SK-N-SH (cell line): ENCODE results near the gene TSBP1. TPM values are rescaled to one million over a fixed set of nuclear protein-coding genes. Genes with fewer than 3 reads are reported as not detected.

ENCODE experiments used
- CTCF ChIA-PET: fragments of 300-600, 350-600 bp; formaldehyde crosslinking; extraction: SDS; loops from one replicate; lab custom pipeline; 2021; lab: Yijun Ruan, JAX
- POLR2A ChIA-PET: fragments of 350-600 bp; sonication (Branson Sonifier 250); formaldehyde crosslinking; extraction: SDS; loops from one replicate; lab custom pipeline; 2020; ENCODE audit warnings: antibody characterized with exemption, inconsistent platforms; lab: Yijun Ruan, JAX
- DNase-seq: peaks from one replicate; pipeline ENCODE4 v3.0.0; 2012
- H2AFZ ChIP-seq: fragments of 200-600 bp; sonication (generic); 2 replicates; pipeline ENCODE4 v1.8.1; 2016; ENCODE audit warnings: antibody characterized with exemption, mild to moderate bottlenecking, low read depth
- H3F3A ChIP-seq: fragments of 200-600 bp; sonication (generic); replicated peaks from 2 replicates; pipeline ENCODE3; 2016; ENCODE audit warnings: antibody characterized with exemption, mild to moderate bottlenecking; ENCODE audit not compliant: insufficient read depth
- H3K27ac ChIP-seq, 2 experiments: fragments of 200-500 bp in 1 of 2; fragments of 200-600 bp in 1 of 2; sonication (Bioruptor generic) in 1 of 2; sonication (generic), shearing (Covaris generic) in 1 of 2; 2 replicates each; pipeline versions ENCODE4 v1.5.1 to v1.6.1; 2014 to 2016; ENCODE audit warnings: low read depth in 2 of 2, inconsistent platforms in 1 of 2, low read length in 1 of 2, mild to moderate bottlenecking in 1 of 2, mixed read lengths in 1 of 2
- H3K27me3 ChIP-seq: fragments of 200-600 bp; sonication (generic), shearing (Covaris generic); 2 replicates; pipeline ENCODE4 v1.6.1; 2016; ENCODE audit warnings: mixed run types; ENCODE audit not compliant: insufficient read depth
- H3K36me3 ChIP-seq, 2 experiments: fragments of 200-500 bp in 1 of 2; fragments of 200-600 bp in 1 of 2; sonication (Bioruptor generic) in 1 of 2; sonication (generic) in 1 of 2; replicated peaks in 1 of 2; 2 replicates each; pipeline versions ENCODE3 to v1.5.1; 2014 to 2016; ENCODE audit warnings: low read length in 1 of 2, mild to moderate bottlenecking in 1 of 2; ENCODE audit not compliant: insufficient read depth in 2 of 2, control insufficient read depth in 1 of 2
- H3K4me1 ChIP-seq, 2 experiments: fragments of 200-500 bp in 1 of 2; fragments of 200-600 bp in 1 of 2; sonication (Bioruptor generic) in 1 of 2; sonication (generic), shearing (Covaris generic) in 1 of 2; 2 replicates each; pipeline versions ENCODE4 v1.5.1 to v1.6.1; 2014 to 2016; ENCODE audit warnings: low read depth in 1 of 2, low read length in 1 of 2, mixed run types in 1 of 2; ENCODE audit not compliant: insufficient read depth in 2 of 2, control insufficient read depth in 1 of 2
- H3K4me2 ChIP-seq: fragments of 200-600 bp; sonication (generic), shearing (Covaris generic); 2 replicates; pipeline ENCODE4 v1.6.1; 2017; ENCODE audit warnings: mixed run types
- H3K4me3 ChIP-seq, 2 experiments: fragments of 200-500 bp in 1 of 2; fragments of 200-600 bp in 1 of 2; sonication (Bioruptor generic) in 1 of 2; sonication (generic), shearing (Covaris generic) in 1 of 2; 2 replicates each; pipeline versions ENCODE4 v1.5.1 to v1.8.1; 2014 to 2016; ENCODE audit warnings: low read depth in 2 of 2, inconsistent platforms in 1 of 2, low read length in 1 of 2, mild to moderate bottlenecking in 1 of 2, mixed read lengths in 1 of 2, moderate library complexity in 1 of 2
- H3K79me2 ChIP-seq: fragments of 200-600 bp; sonication (generic); 2 replicates; pipeline ENCODE4 v1.8.1; 2017; ENCODE audit warnings: mild to moderate bottlenecking; ENCODE audit not compliant: insufficient read depth
- H3K9ac ChIP-seq: fragments of 200-600 bp; sonication (generic); 2 replicates; pipeline ENCODE4 v1.6.1; 2017; ENCODE audit warnings: mixed run types
- H3K9me2 ChIP-seq: fragments of 200-600 bp; sonication (generic); 2 replicates; pipeline ENCODE4 v1.6.1; 2017; ENCODE audit warnings: mixed run types
- H3K9me3 ChIP-seq: fragments of 200-600 bp; sonication (generic); 2 replicates; pipeline ENCODE4 v1.6.1; 2017; ENCODE audit warnings: mixed run types, mild to moderate bottlenecking, moderate library complexity
- H4K20me1 ChIP-seq: fragments of 200-600 bp; sonication (generic); 2 replicates; pipeline ENCODE4 v1.6.1; 2017; ENCODE audit warnings: mild to moderate bottlenecking, mixed run types; ENCODE audit not compliant: insufficient read depth
- FOXM1 ChIP-seq: IDR thresholded peaks from 2 replicates; pipeline ENCODE4 v1.4.0; 2012; ENCODE audit warnings: low read depth, mild to moderate bottlenecking
- JUND ChIP-seq: IDR thresholded peaks from 2 replicates; pipeline ENCODE4 v1.4.0; 2012
- MAX ChIP-seq: IDR thresholded peaks from 2 replicates; pipeline ENCODE4 v1.4.0; 2012; ENCODE audit warnings: low read depth
- MEF2A ChIP-seq: IDR thresholded peaks from 2 replicates; pipeline ENCODE4 v1.4.0; 2012; ENCODE audit warnings: low read depth, borderline replicate concordance
- RAD21 ChIP-seq: IDR thresholded peaks from 2 replicates; pipeline ENCODE4 v1.6.1; 2012; ENCODE audit warnings: mild to moderate bottlenecking, low read length
- REST ChIP-seq: IDR thresholded peaks from 2 replicates; pipeline ENCODE4 v1.6.1; 2012; ENCODE audit warnings: mild to moderate bottlenecking, low read depth, low read length, moderate library complexity
- SMC3 ChIP-seq: IDR thresholded peaks from 2 replicates; pipeline ENCODE4 v1.6.1; 2012; ENCODE audit warnings: low read depth, low read length, improper control_type of control experiment
- WGBS: methylation state at CpG from one replicate; pipeline ENCODE4 v1.1.6; 2017; ENCODE audit warnings: low lambda C conversion rate; 5-methylcytosine and 5-hydroxymethylcytosine counted together
- polyA plus RNA-seq, 3 experiments: library from polyadenylated mRNA; depleted of rRNA; stranded (reverse); fragments of >200 nt; gene quantifications; 2 replicates each; pipeline ENCODE4 v1.2.3, GENCODE V29; 2012

Gene TSBP1
- polyA plus RNA-seq, 1 of the 3 experiments (the other 2 are of a cell fraction) = not detected

- CTCF ChIA-PET = no interaction called here
- no peak for TF ChIP-seq FOXM1
- H3F3A ChIP-seq = no peaks in the 10 kb centered on the region
Observed at GRCh38 chr6:32386040-32386439, 14.3 kb upstream of the TSBP1 start.

GRCh38 chr6:32382757-32383420 lies 11.2 kb upstream of the TSBP1 start:
- DNase-seq = no peak
- no peaks in the 10 kb centered on the region for H3K9me3 ChIP-seq
- peaks cover 15% of the 10 kb centered on the region; the same call in 1 of the 2 replicates for H3K27me3 ChIP-seq
- no peaks in the 10 kb centered on the region for H3F3A ChIP-seq
- H3K36me3 ChIP-seq = no peaks in the 10 kb centered on the region
- CTCF ChIA-PET = interaction anchor here (1.1 kb wide), 1 partner anchor 485 kb away, joined by 3 read pairs; no protein-coding TSS in a partner anchor
- TF ChIP-seq JUND (no peak), MAX (no peak), REST (no peak), MEF2A (no peak), SMC3 (no peak), RAD21 (no peak)
- TF ChIP-seq, all 33 proteins: peak for 0
- POLR2A ChIA-PET = no interaction called here
- Histone ChIP-seq H3K4me2 (no peak overlapping the region), H3K9ac (no peak overlapping the region), H4K20me1 (no peaks in the 10 kb centered on the region), H3K9me2 (no peaks in the 10 kb centered on the region), H3K4me1 (no peaks in the 10 kb centered on the region), H3K4me3 (no peak overlapping the region), H3K79me2 (no peaks in the 10 kb centered on the region), H3K27ac (no peak overlapping the region), H2AFZ (no peak overlapping the region)
- 0% methylated on average over 1 of the region's 1 CpG for WGBS

More at GRCh38 chr6:32386040-32386439, 14.3 kb upstream of the TSBP1 start:
- Histone ChIP-seq H3K36me3 (no peaks in the 10 kb centered on the region), H2AFZ (no peak overlapping the region), H3K4me2 (no peak overlapping the region), H3K9me2 (no peaks in the 10 kb centered on the region), H3K27ac (no peak overlapping the region), H3K9ac (no peak overlapping the region), H4K20me1 (no peaks in the 10 kb centered on the region), H3K4me3 (no peak overlapping the region), H3K9me3 (no peaks in the 10 kb centered on the region), H3K4me1 (no peaks in the 10 kb centered on the region), H3K27me3 (peaks cover 17% of the 10 kb centered on the region; the same call in 1 of the 2 replicates), H3K79me2 (no peaks in the 10 kb centered on the region)
- DNase-seq = no peak
- WGBS = 26% methylated on average over 1 of the region's 1 CpG
- POLR2A ChIA-PET = no interaction called here
